Neural progenitor cell (in vitro differentiated cells): ENCODE measurements around the gene TBX20.
"Not testable (repeated sequence)": the region's sequence is repeated elsewhere in the genome, so short reads cannot be mapped to it uniquely, and the experiment has no call there.

Experiments
- EZH2 ChIP-seq: fragments of 200-600 bp; sonication (generic); IDR thresholded peaks from 2 replicates; pipeline ENCODE4 v1.6.1; 2017; ENCODE audit warnings: antibody characterized with exemption, mild to moderate bottlenecking, moderate library complexity
- EZH2phosphoT487 ChIP-seq: fragments of 200-600 bp; sonication (generic); IDR thresholded peaks from 2 replicates; pipeline ENCODE4 v1.6.1; 2017; ENCODE audit warnings: antibody characterized with exemption
- TF ChIP-seq, protein P1 (sequence below): fragments of 200-600 bp; sonication (generic); IDR thresholded peaks from 2 replicates; pipeline ENCODE4 v1.5.1; 2017; ENCODE audit warnings: antibody characterized with exemption, mild to moderate bottlenecking

GRCh38 chr7:35173176-35173575 is 80.7 kb downstream of the TBX20 start:
- TF ChIP-seq, protein P1, sequence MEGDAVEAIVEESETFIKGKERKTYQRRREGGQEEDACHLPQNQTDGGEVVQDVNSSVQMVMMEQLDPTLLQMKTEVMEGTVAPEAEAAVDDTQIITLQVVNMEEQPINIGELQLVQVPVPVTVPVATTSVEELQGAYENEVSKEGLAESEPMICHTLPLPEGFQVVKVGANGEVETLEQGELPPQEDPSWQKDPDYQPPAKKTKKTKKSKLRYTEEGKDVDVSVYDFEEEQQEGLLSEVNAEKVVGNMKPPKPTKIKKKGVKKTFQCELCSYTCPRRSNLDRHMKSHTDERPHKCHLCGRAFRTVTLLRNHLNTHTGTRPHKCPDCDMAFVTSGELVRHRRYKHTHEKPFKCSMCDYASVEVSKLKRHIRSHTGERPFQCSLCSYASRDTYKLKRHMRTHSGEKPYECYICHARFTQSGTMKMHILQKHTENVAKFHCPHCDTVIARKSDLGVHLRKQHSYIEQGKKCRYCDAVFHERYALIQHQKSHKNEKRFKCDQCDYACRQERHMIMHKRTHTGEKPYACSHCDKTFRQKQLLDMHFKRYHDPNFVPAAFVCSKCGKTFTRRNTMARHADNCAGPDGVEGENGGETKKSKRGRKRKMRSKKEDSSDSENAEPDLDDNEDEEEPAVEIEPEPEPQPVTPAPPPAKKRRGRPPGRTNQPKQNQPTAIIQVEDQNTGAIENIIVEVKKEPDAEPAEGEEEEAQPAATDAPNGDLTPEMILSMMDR = not testable (repeated sequence)
- not testable (repeated sequence) for TF ChIP-seq EZH2, EZH2phosphoT487
